ENCODE data around the gene PTP4A1. TPM values are rescaled to one million over a fixed set of nuclear protein-coding genes. Genes with fewer than 3 reads are reported as not detected.
A peak's percentile ranks its signal among the peaks of the same experiment; 100 is the strongest.

Gene PTP4A1
- total and polyA plus RNA-seq, 2 of the 13 experiments (the other 11 are each of a cell fraction or from before 2014, with no cell fraction given): 141 to 376 TPM

- TF ChIP-seq HMG20A (CRISPR knock-in tag; IDR thresholded peaks at IDR 0.05; ENCODE audit: borderline replicate concordance): no peak
- TF ChIP-seq HDAC1 (CRISPR knock-in tag; IDR thresholded peaks at IDR 0.05): peak; percentile 58; the same call in 1 of the 2 replicates
- no peak for TF ChIP-seq MXD1 (CRISPR knock-in tag; IDR thresholded peaks at IDR 0.05)
- peak; percentile 31 for TF ChIP-seq NCOA2 (CRISPR knock-in tag; IDR thresholded peaks at IDR 0.05)
- TF ChIP-seq CBX1 (IDR thresholded peaks at IDR 0.05; ENCODE audit: low read depth): no peak
- no peak; the same call in none of the 2 replicates for TF ChIP-seq ZNF501 (CRISPR knock-in tag; IDR thresholded peaks at IDR 0.05)
- no peak for TF ChIP-seq ZNF777 (CRISPR knock-in tag; IDR thresholded peaks at IDR 0.05)
- TF ChIP-seq TBX2 (CRISPR knock-in tag; IDR thresholded peaks at IDR 0.05; ENCODE audit: borderline replicate concordance): no peak
- TF ChIP-seq SP5 (CRISPR knock-in tag; IDR thresholded peaks at IDR 0.05; ENCODE audit: borderline replicate concordance, low read depth): no peak
- TF ChIP-seq CAMTA2 (CRISPR knock-in tag; IDR thresholded peaks at IDR 0.05; ENCODE audit: borderline replicate concordance): no peak
- no peak for TF ChIP-seq MAFG (CRISPR knock-in tag; IDR thresholded peaks at IDR 0.05)
- TF ChIP-seq PHB2 (IDR thresholded peaks at IDR 0.05; ENCODE audit: partially characterized antibody): no peak
- peak; percentile 89; the same call in 1 of the 2 replicates for TF ChIP-seq CENPBD1 (CRISPR knock-in tag; IDR thresholded peaks at IDR 0.05; ENCODE audit: borderline replicate concordance, low read depth)
- no peak for TF ChIP-seq GPN1 (CRISPR knock-in tag; IDR thresholded peaks at IDR 0.05; ENCODE audit: borderline replicate concordance)
- no peak; the same call in 1 of the 2 replicates for TF ChIP-seq HMGXB3 (CRISPR knock-in tag; IDR thresholded peaks at IDR 0.05; ENCODE audit: borderline replicate concordance)
- TF ChIP-seq ZFP41 (CRISPR knock-in tag; IDR thresholded peaks at IDR 0.05; ENCODE audit: borderline replicate concordance): no peak
- TF ChIP-seq FOSL1 (CRISPR knock-in tag; IDR thresholded peaks at IDR 0.05; ENCODE audit: borderline replicate concordance): no peak
- no peak; the same call in 1 of the 2 replicates for TF ChIP-seq IKZF5 (CRISPR knock-in tag; IDR thresholded peaks at IDR 0.05)
- TF ChIP-seq KLF6 (CRISPR knock-in tag; IDR thresholded peaks at IDR 0.05): no peak
- no peak for TF ChIP-seq TMF1 (CRISPR knock-in tag; IDR thresholded peaks at IDR 0.05; ENCODE audit: low read depth)
- no peak for TF ChIP-seq SMARCE1 (IDR thresholded peaks at IDR 0.05; ENCODE audit: borderline replicate concordance)
- TF ChIP-seq ZNF121 (CRISPR knock-in tag; IDR thresholded peaks at IDR 0.05): no peak
- no peak; the same call in 1 of the 2 replicates for TF ChIP-seq SALL2 (CRISPR knock-in tag; IDR thresholded peaks at IDR 0.05)
- no peak for TF ChIP-seq GATA4 (IDR thresholded peaks at IDR 0.05; ENCODE audit: borderline replicate concordance, low read depth)
These were observed 1.7 kb downstream of the PTP4A1 start (continued) for GRCh38 chr6:63573899-63574553.
